H9 (cell line): Measurements from ENCODE around the gene PRDM5. TPM values are rescaled to one million over a fixed set of nuclear protein-coding genes. Genes with fewer than 3 reads are reported as not detected.
A peak's percentile ranks its signal among the peaks of the same experiment; 100 is the strongest.

Experiments
- DNase-seq: peaks from one replicate; pipeline ENCODE4 v3.0.0-alpha.2; 2017
- H2AFZ ChIP-seq: one replicate; pipeline ENCODE4 v1.6.1; 2013; ENCODE audit warnings: mild to moderate bottlenecking, low read length, control low read depth, moderate library complexity
- H2AK5ac ChIP-seq: 2 replicates; pipeline ENCODE4 v1.6.1; 2013; ENCODE audit warnings: low read length, control low read depth, mixed read lengths; ENCODE audit not compliant: insufficient read length
- H2BK120ac ChIP-seq: one replicate; pipeline ENCODE4 v1.6.1; 2013; ENCODE audit warnings: low read depth, mild to moderate bottlenecking, low read length, control low read depth, inconsistent platforms; ENCODE audit not compliant: poor library complexity, severe bottlenecking
- H2BK12ac ChIP-seq: 2 replicates; pipeline ENCODE4 v1.6.1; 2013; ENCODE audit warnings: low read length, control low read depth, mixed read lengths, low read depth; ENCODE audit not compliant: insufficient read length
- H2BK15ac ChIP-seq: 2 replicates; pipeline ENCODE4 v1.6.1; 2013; ENCODE audit warnings: low read depth, low read length, control low read depth
- H2BK20ac ChIP-seq: one replicate; pipeline ENCODE4 v1.6.1; 2013; ENCODE audit warnings: low read depth, mild to moderate bottlenecking, low read length, control low read depth, inconsistent platforms; ENCODE audit not compliant: poor library complexity, severe bottlenecking
- H2BK5ac ChIP-seq: 2 replicates; pipeline ENCODE4 v1.6.1; 2013; ENCODE audit warnings: low read length, control low read depth, mixed read lengths; ENCODE audit not compliant: insufficient read length
- H3K14ac ChIP-seq: 2 replicates; pipeline ENCODE4 v1.6.1; 2013; ENCODE audit warnings: low read length, control low read depth; ENCODE audit not compliant: insufficient read depth
- H3K18ac ChIP-seq: 2 replicates; pipeline ENCODE4 v1.6.1; 2013; ENCODE audit warnings: low read depth, mild to moderate bottlenecking, mixed read lengths, low read length, control low read depth; ENCODE audit not compliant: insufficient read length
- H3K23ac ChIP-seq: 2 replicates; pipeline ENCODE4 v1.6.1; 2013; ENCODE audit warnings: low read length, control low read depth, mixed read lengths, low read depth; ENCODE audit not compliant: insufficient read length
- H3K23me2 ChIP-seq: 2 replicates; pipeline ENCODE4 v1.6.1; 2013; ENCODE audit warnings: low read depth, mild to moderate bottlenecking, mixed read lengths, low read length, control low read depth; ENCODE audit not compliant: insufficient read length, poor library complexity, severe bottlenecking
- H3K27ac ChIP-seq: 2 replicates; pipeline ENCODE4 v1.5.1; 2013; ENCODE audit warnings: low read length, control low read depth, mixed read lengths, low read depth; ENCODE audit not compliant: insufficient read length
- H3K27me3 ChIP-seq: 2 replicates; pipeline ENCODE4 v1.6.1; 2013; ENCODE audit warnings: low read length, control low read depth, inconsistent platforms; ENCODE audit not compliant: insufficient read depth
- H3K4ac ChIP-seq: 2 replicates; pipeline ENCODE4 v1.6.1; 2013; ENCODE audit warnings: low read depth, mild to moderate bottlenecking, control low read depth, inconsistent platforms, low read length, moderate library complexity
- H3K4me1 ChIP-seq: 2 replicates; pipeline ENCODE4 v1.6.1; 2013; ENCODE audit warnings: low read length, control low read depth, inconsistent platforms; ENCODE audit not compliant: insufficient read depth
- H3K4me2 ChIP-seq: 2 replicates; pipeline ENCODE4 v1.6.1; 2013; ENCODE audit warnings: low read length, control low read depth, mixed read lengths; ENCODE audit not compliant: insufficient read length, insufficient read depth
- H3K56ac ChIP-seq: 2 replicates; pipeline ENCODE4 v1.6.1; 2013; ENCODE audit warnings: low read depth, mild to moderate bottlenecking, mixed read lengths, low read length, control low read depth; ENCODE audit not compliant: insufficient read length
- H3K79me1 ChIP-seq: 2 replicates; pipeline ENCODE4 v1.6.1; 2013; ENCODE audit warnings: low read depth, mild to moderate bottlenecking, moderate library complexity, low read length, control low read depth, inconsistent platforms; ENCODE audit not compliant: insufficient read depth, poor library complexity, severe bottlenecking
- H3K79me2 ChIP-seq: 2 replicates; pipeline ENCODE4 v1.6.1; 2013; ENCODE audit warnings: low read length, control low read depth, inconsistent platforms; ENCODE audit not compliant: insufficient read depth
- H3K9ac ChIP-seq: 2 replicates; pipeline ENCODE4 v1.6.1; 2013; ENCODE audit warnings: low read length, control low read depth, mixed read lengths; ENCODE audit not compliant: insufficient read length; ENCODE audit errors: extremely low read depth
- H3K9me3 ChIP-seq: one replicate; pipeline ENCODE4 v1.6.1; 2013; ENCODE audit warnings: low read depth, low read length, inconsistent platforms; ENCODE audit not compliant: control insufficient read depth
- H3T11ph ChIP-seq: one replicate; pipeline ENCODE4 v1.6.1; 2013; ENCODE audit warnings: mild to moderate bottlenecking, low read length, control low read depth, inconsistent platforms
- H4K20me1 ChIP-seq: one replicate; pipeline ENCODE4 v1.6.1; 2013; ENCODE audit not compliant: control insufficient read depth, insufficient read length, insufficient read depth
- H4K5ac ChIP-seq: 2 replicates; pipeline ENCODE4 v1.6.1; 2013; ENCODE audit warnings: low read depth, mild to moderate bottlenecking, mixed read lengths, low read length, control low read depth; ENCODE audit not compliant: insufficient read length
- H4K8ac ChIP-seq: replicated peaks from 2 replicates; pipeline ENCODE4 v1.6.1; 2013; ENCODE audit warnings: low read length, control low read depth, mixed read lengths, low read depth; ENCODE audit not compliant: insufficient read length
- H4K91ac ChIP-seq: 2 replicates; pipeline ENCODE4 v1.6.1; 2013; ENCODE audit warnings: low read depth, mild to moderate bottlenecking, moderate library complexity, mixed read lengths, low read length, control low read depth; ENCODE audit not compliant: insufficient read length
- H3K27ac Mint-ChIP-seq, 3 experiments: 2 replicates in 2 of 3; 3 replicates in 1 of 3; pipeline ENCODE4 v1.8.0; 2020 to 2021; ENCODE audit warnings: mixed read lengths in 3 of 3, mild to moderate bottlenecking in 1 of 3, moderate library complexity in 1 of 3
- H3K27me3 Mint-ChIP-seq: 2 replicates; pipeline ENCODE4 v1.8.0; 2021; ENCODE audit warnings: low read depth, mild to moderate bottlenecking, moderate library complexity, mixed read lengths
- H3K36me3 Mint-ChIP-seq, 3 experiments: 2 replicates in 2 of 3; 3 replicates in 1 of 3; pipeline ENCODE4 v1.8.0; 2020 to 2021; ENCODE audit warnings: low read depth in 3 of 3, mixed read lengths in 3 of 3; ENCODE audit not compliant: insufficient read depth in 1 of 3
- H3K4me1 Mint-ChIP-seq, 2 experiments: 2 replicates each; pipeline ENCODE4 v1.8.0; 2020; ENCODE audit warnings: mixed read lengths in 2 of 2
- H3K4me3 Mint-ChIP-seq, 2 experiments: 2 replicates in 1 of 2; 3 replicates in 1 of 2; pipeline ENCODE4 v1.8.0; 2020 to 2021; ENCODE audit warnings: mild to moderate bottlenecking in 2 of 2, mixed read lengths in 2 of 2, moderate library complexity in 1 of 2
- H3K9me3 Mint-ChIP-seq, 2 experiments: 2 replicates in 1 of 2; 3 replicates in 1 of 2; pipeline ENCODE4 v1.8.0; 2020; ENCODE audit warnings: mild to moderate bottlenecking in 2 of 2, mixed read lengths in 2 of 2, moderate library complexity in 1 of 2
- WGBS: extraction: QIAGEN DNeasy Blood & Tissue Kit; methylation state at CpG from one replicate; pipeline ENCODE4 v1.1.7; 2013; ENCODE audit warnings: missing lambda C conversion rate, low lambda C conversion rate, mixed read lengths; ENCODE audit not compliant: insufficient read length; ENCODE audit errors: extremely low coverage; 5-methylcytosine and 5-hydroxymethylcytosine counted together
- total RNA-seq: library from RNA; stranded (reverse); gene quantifications from 2 replicates; pipeline ENCODE4 v1.2.1, GENCODE V29; 2021
- TF ChIP-seq, protein P1 (sequence below): fragments of 200-600 bp; sonication (generic); conservative IDR thresholded peaks from 3 replicates; pipeline ENCODE4 v1.8.0; 2021; ENCODE audit warnings: antibody characterized with exemption, mild to moderate bottlenecking

Gene PRDM5
- total RNA-seq, 1 experiment from 2014 or later: 21.7 TPM

DNA sequence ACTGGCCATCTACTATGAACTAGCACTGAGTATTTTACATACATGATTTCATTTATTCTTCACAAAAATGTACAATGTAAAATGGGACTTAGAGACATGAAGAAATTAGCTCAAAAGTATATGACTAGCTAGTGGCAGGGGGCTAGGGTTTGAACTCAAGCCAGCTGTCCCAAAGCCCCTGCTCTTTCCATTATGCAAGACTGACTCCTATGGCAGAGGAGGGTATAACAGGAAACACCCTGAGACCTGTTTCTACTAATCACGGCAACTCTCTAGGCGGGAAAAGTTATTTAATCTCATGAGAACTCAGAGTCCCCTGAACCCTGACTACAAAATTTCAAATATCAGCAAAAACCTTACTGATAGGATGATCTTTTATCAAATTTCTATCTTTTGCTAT lies 150.6 kb downstream of the PRDM5 start:
- H3K4me2 ChIP-seq: no peak overlapping the region
- no peak overlapping the region for H4K5ac ChIP-seq
- no peak for DNase-seq
- H3K4me1 ChIP-seq: no peaks in the 10 kb centered on the region
- no peak overlapping the region for H4K91ac ChIP-seq
- no peak overlapping the region for H3K23ac ChIP-seq
- H3K79me2 ChIP-seq: no peaks in the 10 kb centered on the region
- H3T11ph ChIP-seq: no peak overlapping the region
- H2AK5ac ChIP-seq: no peak overlapping the region
- no peak overlapping the region for H2BK15ac ChIP-seq
- H3K27me3 ChIP-seq: no peaks in the 10 kb centered on the region
- no peak overlapping the region for H3K27ac ChIP-seq
- TF ChIP-seq, protein P1, sequence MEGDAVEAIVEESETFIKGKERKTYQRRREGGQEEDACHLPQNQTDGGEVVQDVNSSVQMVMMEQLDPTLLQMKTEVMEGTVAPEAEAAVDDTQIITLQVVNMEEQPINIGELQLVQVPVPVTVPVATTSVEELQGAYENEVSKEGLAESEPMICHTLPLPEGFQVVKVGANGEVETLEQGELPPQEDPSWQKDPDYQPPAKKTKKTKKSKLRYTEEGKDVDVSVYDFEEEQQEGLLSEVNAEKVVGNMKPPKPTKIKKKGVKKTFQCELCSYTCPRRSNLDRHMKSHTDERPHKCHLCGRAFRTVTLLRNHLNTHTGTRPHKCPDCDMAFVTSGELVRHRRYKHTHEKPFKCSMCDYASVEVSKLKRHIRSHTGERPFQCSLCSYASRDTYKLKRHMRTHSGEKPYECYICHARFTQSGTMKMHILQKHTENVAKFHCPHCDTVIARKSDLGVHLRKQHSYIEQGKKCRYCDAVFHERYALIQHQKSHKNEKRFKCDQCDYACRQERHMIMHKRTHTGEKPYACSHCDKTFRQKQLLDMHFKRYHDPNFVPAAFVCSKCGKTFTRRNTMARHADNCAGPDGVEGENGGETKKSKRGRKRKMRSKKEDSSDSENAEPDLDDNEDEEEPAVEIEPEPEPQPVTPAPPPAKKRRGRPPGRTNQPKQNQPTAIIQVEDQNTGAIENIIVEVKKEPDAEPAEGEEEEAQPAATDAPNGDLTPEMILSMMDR: peak; percentile 61; the same call in 2 of the 3 replicates
- no peaks in the 10 kb centered on the region for H3K79me1 ChIP-seq
- H2BK20ac ChIP-seq: no peak overlapping the region
- Mint-ChIP-seq H3K9me3 (peaks cover 1 to 10% of the 10 kb centered on the region in 2 experiments; a peak in 1 of 5 replicates), H3K4me3 (no peak overlapping the region), H3K27ac (no peak overlapping the region), H3K27me3 (no peaks in the 10 kb centered on the region), H3K4me1 (0 out of 4 replicates have a peak, but pooled peaks cover 0 to 3% of the 10 kb centered on the region in 2 experiments), H3K36me3 (peaks cover 10 to 15% (median 11%) of the 10 kb centered on the region in 3 experiments; a peak in 6 of 7 replicates)
- H3K14ac ChIP-seq: no peak overlapping the region
- H3K4ac ChIP-seq: no peak overlapping the region
- no peak overlapping the region for H3K18ac ChIP-seq
- H3K23me2 ChIP-seq: no peaks in the 10 kb centered on the region
- H2BK5ac ChIP-seq: no peak overlapping the region
- H3K9ac ChIP-seq: no peak overlapping the region
- no peaks in the 10 kb centered on the region for H4K20me1 ChIP-seq
- no peak overlapping the region for H3K56ac ChIP-seq
- H2BK120ac ChIP-seq: no peak overlapping the region
- no peaks in the 10 kb centered on the region for H3K9me3 ChIP-seq
- no peak overlapping the region for H2BK12ac ChIP-seq
- no peak overlapping the region for H4K8ac ChIP-seq
- no peak overlapping the region for H2AFZ ChIP-seq
- WGBS: no CpG with 5 or more reads among the region's 2 CpGs
